ENCODE measurements around the gene PPP2R3B.
"Not testable (repeated sequence)": the region's sequence is repeated elsewhere in the genome, so short reads cannot be mapped to it uniquely, and the experiment has no call there.

PPP2R3B gene

GRCh38 chrX:318068-318738, 68.5 kb downstream of the PPP2R3B start:
- FAIRE-seq: no peak

- no peak for FAIRE-seq
Measured at GRCh38 chrX:317424-318067, 69.2 kb downstream of the PPP2R3B start.

DNA sequence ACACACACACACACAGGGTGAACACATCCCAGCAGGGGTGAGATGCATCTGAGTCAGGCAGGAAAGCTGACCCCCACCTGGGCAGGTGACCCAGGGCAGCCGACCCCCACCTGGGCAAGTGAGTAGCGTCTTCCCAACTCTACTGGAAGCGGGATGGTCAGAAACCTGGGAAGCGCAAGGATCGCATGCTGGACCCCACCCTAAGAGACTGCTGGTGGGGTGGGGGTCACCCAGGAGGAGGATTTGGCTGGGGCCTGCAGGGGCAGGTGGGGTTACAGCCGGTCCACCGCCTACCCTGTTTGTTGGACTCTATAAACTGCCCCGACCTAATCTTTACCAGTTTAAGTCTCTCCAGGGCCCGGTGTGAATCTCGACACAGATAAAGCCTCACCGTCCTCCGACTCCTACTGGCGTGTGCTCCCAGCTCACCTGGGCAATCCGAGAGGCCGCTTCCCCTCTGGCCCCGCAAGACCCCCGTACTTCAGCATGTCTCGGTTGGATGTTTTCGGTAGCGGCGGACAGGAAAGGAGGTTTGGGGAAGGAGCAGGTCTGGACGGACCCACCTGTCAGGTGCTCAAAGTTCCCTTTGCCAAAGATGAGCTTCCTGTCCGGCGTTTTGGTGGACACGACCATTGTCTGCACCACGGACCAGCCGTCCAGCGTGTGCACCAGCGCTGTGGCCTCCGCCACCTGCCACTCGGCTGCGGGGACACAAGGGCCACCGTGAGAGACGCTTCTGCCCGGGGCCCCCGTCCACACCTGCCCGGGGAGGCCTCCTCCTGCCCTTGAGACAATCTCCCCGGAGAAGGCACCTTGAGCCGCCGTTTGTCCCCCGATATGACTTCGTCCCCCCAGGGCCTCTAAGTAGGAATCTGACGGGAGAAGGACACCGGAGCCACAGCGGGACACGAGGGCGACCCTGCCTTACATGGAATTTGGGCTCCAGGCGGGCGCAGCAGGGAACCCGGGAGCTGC, 70.1 kb downstream of the PPP2R3B start:
- FAIRE-seq: no peak

DNA sequence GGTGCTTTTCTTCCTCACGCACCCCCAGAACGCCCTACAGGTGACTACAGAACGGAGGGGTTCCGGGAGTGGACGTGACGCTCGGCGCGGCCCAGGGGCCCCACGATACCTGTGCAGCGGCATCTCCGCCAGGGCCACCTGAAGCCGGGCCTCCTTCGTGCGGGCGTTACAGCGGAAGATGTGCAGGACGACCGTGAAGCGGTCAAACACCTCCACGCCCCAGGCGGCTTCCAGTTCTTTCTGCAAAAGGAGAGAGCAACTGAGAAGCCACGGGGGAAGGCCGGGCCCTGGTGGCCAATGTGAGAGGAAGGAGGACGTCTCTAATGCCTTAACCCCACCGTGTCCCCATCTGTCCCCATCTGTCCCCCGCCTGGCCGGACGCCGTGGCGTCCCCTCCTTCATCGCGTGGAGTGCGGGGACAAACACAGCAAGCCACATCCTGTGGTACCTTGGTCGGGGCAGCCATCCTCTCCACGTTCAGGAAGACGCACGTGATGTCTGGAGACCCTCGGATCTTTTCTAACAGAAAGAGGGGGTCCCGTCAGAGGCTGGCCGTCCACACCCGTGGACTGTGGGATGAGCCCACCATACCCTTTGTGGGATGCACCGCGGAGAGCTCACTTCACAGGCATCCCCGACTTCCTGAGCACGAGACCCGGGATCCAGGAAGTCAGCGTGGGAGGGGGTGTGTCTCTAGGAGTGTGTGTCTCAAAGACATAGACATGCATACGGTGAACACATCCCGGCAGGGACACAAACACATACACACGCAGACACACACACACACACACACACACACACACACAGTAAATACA, 71.7 kb downstream of the PPP2R3B start:
- FAIRE-seq: no peak

GRCh38 chrX:314049-314448, 72.7 kb downstream of the PPP2R3B start:
- no peak for FAIRE-seq

DNA sequence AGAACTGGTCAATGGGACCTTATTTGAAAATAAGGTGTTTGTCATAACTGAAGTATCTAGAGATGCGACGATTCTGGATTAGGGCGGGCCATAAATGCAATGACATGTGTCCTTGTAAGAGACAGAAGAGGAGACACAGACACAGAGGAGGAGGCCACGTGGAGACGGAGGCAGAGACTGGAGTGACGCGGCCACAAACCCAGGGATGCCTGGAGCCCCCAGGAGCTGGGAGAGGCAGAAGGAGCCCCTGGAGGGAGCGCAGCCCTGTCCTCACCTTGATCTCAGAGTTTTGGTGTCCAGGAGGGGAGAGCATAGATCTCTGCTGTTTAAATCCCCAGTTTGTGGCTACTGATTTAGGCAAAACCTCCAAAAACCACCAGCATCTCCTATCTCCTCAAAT, 73.2 kb downstream of the PPP2R3B start:
- FAIRE-seq: no peak

DNA sequence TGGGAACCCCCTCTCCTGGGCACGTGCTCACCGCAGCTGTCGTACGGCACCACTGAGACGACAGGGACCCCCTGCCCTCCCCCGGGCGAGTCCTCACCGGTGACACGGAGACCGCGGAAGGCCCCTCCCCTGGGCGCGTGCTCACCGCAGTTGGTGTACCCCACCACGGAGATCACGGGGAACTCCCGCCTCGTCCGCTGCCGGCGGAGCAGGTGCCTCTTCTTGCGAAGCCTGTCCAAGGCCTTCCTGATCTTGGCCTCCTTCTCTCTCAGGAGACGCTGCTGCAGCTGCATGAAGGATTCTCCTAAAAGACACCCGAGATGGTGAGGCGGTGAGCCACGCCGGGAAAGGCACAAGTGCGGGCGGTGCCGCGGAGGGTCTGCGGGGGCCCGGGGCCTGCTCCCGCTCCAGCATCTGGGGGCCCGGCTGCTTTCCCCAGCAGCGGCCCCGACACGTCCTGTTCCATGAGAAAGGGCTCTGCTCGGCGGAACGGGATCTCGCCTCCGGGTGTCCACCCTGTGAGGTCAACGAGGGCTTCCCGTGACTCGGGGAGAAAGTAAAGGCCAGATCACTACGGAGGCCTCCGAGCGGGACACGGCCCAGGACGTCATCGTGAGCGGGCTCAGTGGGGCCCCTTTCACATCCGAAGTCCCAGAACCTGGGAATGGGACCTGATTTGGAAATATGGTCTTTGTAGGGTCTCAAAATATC, 73.9 kb downstream of the PPP2R3B start:
- no peak for FAIRE-seq

GRCh38 chrX:311156-312129, 75.3 kb downstream of the PPP2R3B start:
- no peak for FAIRE-seq

DNA sequence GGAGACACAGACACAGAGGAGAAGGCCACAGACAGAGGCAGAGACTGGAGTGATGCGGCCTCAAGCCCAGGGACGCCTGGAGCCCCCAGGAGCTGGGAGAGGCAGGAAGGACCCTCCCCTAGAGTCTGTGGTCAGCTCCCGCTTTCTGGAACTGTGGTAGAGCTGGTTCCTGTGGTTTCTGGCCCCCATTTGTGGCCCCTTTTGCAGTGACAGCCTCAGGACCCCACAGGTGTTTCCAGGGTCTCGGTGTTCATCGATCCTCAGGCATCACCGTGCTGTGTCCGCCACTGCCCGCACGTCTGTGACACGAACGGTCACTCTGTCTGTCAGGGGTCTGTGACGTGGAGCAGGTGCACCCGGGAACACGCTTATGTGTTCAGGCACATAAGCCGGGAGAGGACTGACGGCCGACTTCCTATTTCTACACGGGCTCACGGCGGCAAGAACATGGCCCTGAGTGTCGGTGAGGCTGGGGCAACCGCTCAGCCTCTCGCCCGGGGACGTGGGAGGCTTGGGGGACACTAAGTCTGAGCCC, 76.0 kb downstream of the PPP2R3B start:
- FAIRE-seq: no peak

GRCh38 chrX:308821-309520, 77.7 kb downstream of the PPP2R3B start:
- no peak for FAIRE-seq

DNA sequence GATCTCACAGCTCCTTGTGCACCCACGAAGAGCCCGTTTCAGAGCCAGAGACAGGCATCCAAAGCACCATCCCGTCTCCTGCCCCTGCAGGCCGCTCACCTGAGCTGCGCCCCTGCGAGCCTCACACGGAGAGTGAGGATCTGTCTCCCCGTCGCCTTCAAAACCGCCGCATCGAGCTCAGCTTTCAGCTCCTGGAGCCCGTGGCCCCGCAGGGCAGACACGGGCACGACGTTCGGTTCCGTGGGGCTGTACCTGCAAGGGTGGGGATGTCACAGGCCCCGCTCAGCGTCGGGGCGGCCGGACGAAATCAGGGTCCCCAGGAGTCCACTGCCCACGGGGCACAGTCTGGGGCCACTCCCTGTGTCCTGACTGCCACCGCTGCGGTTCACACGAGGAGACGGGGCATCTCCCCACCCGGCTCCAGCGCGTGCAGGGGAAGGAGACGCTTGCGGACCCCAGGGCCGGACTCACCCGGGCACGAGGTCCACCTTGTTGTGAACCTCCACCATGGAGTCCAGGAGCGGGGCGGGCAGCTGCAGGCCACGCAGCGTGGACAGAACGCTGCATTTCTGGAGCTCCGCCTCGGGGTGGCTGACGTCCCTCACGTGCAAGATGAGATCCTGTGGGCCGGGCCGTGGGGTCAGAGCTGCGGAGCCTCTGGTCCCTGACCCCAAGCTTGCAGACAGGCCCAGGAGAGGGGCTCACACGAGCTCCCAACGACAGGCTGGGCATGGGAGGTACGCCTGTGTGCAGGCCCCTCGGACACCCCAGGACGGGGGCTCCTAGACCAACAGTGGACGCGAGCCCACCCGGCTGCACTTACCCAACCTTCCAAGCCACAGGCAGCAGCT, 79.2 kb downstream of the PPP2R3B start:
- no peak for FAIRE-seq

DNA sequence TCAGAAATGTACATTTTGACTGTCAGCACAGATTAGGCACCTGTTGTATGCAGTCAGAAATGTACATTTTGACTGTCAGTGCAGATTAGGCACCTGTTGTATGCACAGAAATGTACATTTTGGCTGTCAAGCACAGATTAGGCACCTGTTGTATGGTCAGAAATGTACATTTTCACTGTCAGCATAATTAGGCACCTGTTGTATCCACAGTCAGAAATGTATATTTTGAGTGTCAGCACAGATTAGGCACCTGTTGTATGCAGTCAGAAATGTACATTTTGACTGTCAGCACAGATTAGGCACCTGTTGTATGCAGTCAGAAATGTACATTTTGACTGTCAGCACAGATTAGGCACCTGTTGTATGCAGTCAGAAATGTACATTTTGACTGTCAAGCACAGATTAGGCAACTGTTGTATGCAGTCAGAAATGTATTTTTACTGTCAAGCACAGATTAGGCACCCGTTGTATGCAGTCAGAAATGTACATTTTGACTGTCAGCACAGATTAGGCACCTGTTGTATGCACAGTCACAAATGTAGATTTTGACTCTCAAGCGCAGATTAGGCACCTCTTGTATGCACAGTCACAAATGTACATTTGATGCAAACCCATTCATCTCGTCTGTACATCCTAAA, 80.0 kb downstream of the PPP2R3B start:
- FAIRE-seq: not testable (repeated sequence)

- FAIRE-seq: not testable (repeated sequence)
Measured at GRCh38 chrX:305781-306613, 80.7 kb downstream of the PPP2R3B start.

DNA sequence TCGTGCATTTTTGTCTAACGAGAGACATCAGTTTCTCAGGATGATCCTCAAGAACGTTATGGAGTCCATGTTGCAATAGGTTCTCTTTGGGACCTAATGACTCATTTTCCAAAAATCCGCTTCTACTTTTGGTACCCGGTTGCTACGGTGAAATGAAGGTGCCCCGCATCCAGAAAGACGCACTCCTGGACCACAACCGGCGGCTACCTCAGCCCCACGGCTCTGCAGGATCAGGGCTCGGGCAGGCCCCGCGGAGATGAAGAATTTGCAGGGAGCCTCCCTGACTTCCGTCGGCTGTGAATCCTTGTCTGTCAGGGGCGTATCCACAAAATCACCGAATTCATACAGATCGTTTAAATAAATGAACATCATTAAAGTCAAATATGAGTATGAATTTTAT, 83.7 kb downstream of the PPP2R3B start:
- no peak for FAIRE-seq

- no peak for FAIRE-seq
Measured at GRCh38 chrX:300334-300733, 86.4 kb downstream of the PPP2R3B start.

DNA sequence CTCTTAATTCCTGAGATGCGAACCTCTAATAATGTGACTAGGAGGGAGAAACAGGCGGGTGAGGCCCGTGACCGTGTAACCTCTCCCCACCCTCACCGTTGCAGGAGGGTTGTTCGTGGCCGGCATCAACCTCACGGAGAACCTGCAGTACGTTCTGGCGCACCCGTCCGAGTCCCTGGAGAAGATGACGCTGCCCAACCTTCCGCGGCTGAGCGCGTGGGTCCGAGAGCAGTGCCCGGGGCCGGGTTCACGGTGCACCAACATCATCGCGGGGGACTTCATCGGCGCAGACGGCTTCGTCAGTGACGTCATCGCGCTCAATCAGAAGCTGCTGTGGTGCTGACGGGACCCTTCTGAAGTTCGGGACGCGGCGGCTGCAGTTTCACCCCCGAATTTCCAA, 87.7 kb downstream of the PPP2R3B start:
- FAIRE-seq: no peak

DNA sequence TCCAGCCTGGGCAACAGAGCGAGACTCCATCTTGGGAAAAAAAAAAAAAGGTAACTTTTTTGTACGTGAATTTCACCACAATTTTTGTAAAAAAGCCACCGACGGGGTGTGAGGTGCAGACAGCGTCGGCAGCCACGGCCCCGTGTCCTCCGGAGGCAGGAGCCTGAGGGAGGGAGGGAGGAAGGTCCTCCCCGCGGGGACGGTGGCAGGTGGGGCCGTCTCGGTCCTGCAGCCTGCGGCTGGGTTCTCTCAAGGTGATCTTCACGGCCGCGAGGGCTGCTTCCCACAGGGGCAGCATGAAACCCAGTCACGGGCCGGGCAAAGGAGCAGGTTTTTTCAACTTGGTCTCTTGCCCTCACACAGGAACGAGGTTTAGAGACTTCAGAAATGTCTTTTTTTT, 91.6 kb downstream of the PPP2R3B start:
- FAIRE-seq: no peak
